Motor neuron (in vitro differentiated cells): ENCODE measurements around the gene SPAG16. TPM values are rescaled to one million over a fixed set of nuclear protein-coding genes. Genes with fewer than 3 reads are reported as not detected.
"Not testable (repeated sequence)": the region's sequence is repeated elsewhere in the genome, so short reads cannot be mapped to it uniquely, and the experiment has no call there.

ENCODE experiments used
- ATAC-seq, 8 experiments: fragments of 200-7000 bp; cut with Tn5 transposase; replicated peaks in 6 of 8; 2 replicates each; pipeline ENCODE4 v1.8.0; 2021; ENCODE audit warnings: mild to moderate bottlenecking in 8 of 8, moderate library complexity in 8 of 8
- H3K27ac ChIP-seq, 2 donors: fragments of 250-450 bp; sonication (Bioruptor Pico); 2 replicates each; pipeline ENCODE4 v1.9.0; 2021; ENCODE audit warnings: antibody characterized with exemption in 2 of 2, mild to moderate bottlenecking in 2 of 2, moderate library complexity in 1 of 2
- H3K4me1 ChIP-seq, 2 donors: fragments of 250-450 bp; sonication (Bioruptor Pico); replicated peaks in 1 of 2; 2 replicates each; pipeline ENCODE4 v1.6.1; 2021; ENCODE audit warnings: antibody characterized with exemption in 2 of 2, mild to moderate bottlenecking in 2 of 2, moderate library complexity in 1 of 2
- H3K4me3 ChIP-seq, 5 donors: fragments of 250-450 bp; sonication (Bioruptor Pico); 2 replicates each; pipeline ENCODE4 v1.9.0; 2021; ENCODE audit warnings: antibody characterized with exemption in 5 of 5, mild to moderate bottlenecking in 5 of 5, moderate library complexity in 4 of 5
- WGBS, 10 experiments: fragments of 450-650 bp; shearing (Covaris generic); methylation state at CpG; one replicate each; pipeline ENCODE4 v1.0.0; 2022; 5-methylcytosine and 5-hydroxymethylcytosine counted together
- in situ Hi-C, 9 experiments: fragments of 400-800 bp; cut with MboI; loops; one replicate each; pipeline ENCODE4 v1.15.0; 2021; ENCODE audit warnings: low sequenced_read_pairs in 9 of 9, low pct_unique_long_range_greater_than_20kb in 2 of 9; ENCODE audit not compliant: unreplicated experiment in 9 of 9
- total RNA-seq, 8 experiments: library from RNA; unstranded; fragments of 300-600 nt; gene quantifications; 2 replicates each; pipeline versions ENCODE4 v1.2.3 to v1.2.4, GENCODE V29; 2022

SPAG16 gene
- total RNA-seq, 8 experiments from 2014 or later, result 13.2 to 123 (median 34.7) TPM

GRCh38 chr2:213995400-213996105 lies 711.3 kb downstream of the SPAG16 start:
- H3K4me3 ChIP-seq, result no peak overlapping the region
- H3K27ac ChIP-seq, result no peak overlapping the region
- H3K4me1 ChIP-seq, result no peaks in the 10 kb centered on the region
- 0 to 100% (median 82%) methylated on average over 1 of the region's 1 CpG; no CpG with 5 or more reads in 2 of the 10 experiments for WGBS, 10 experiments
- in situ Hi-C loops, result no loop called here
- ATAC-seq, result peak in 3 of 8 experiments; percentile 44 to 93 (median 89)

- H3K27ac ChIP-seq, in situ Hi-C loops, H3K4me3 ChIP-seq, H3K4me1 ChIP-seq, ATAC-seq: not testable (repeated sequence)
- WGBS, 10 experiments, result 0 to 75% (median 38%) methylated on average over 1 to 3 of the region's 3 CpGs; no CpG with 5 or more reads in 3 of the 10 experiments
Measured at GRCh38 chr2:213998976-213999375, 714.7 kb downstream of the SPAG16 start.

GRCh38 chr2:214004463-214004862 lies 720.2 kb downstream of the SPAG16 start:
- in situ Hi-C loops, result no loop called here
- WGBS, 10 experiments, result 87 to 100% (median 100%) methylated on average over 1 to 6 of the region's 6 CpGs; no CpG with 5 or more reads in 3 of the 10 experiments
- Histone ChIP-seq H3K27ac (no peak overlapping the region), H3K4me1 (no peaks in the 10 kb centered on the region), H3K4me3 (no peak overlapping the region)
- ATAC-seq, result no peak

GRCh38 chr2:214005337-214005736 lies 721.1 kb downstream of the SPAG16 start:
- no peaks in the 10 kb centered on the region for H3K4me1 ChIP-seq
- in situ Hi-C loops, result no loop called here
- no peak overlapping the region for H3K27ac ChIP-seq
- H3K4me3 ChIP-seq, result no peak overlapping the region
- 44 to 91% (median 50%) methylated on average over 2 to 5 of the region's 5 CpGs; no CpG with 5 or more reads in 3 of the 10 experiments for WGBS, 10 experiments
- ATAC-seq, result no peak

- Histone ChIP-seq H3K4me1 (no peaks in the 10 kb centered on the region), H3K27ac (no peak overlapping the region), H3K4me3 (no peak overlapping the region)
- no peak for ATAC-seq
- 29 to 100% (median 59%) methylated on average over 1 to 2 of the region's 2 CpGs; no CpG with 5 or more reads in 2 of the 10 experiments for WGBS, 10 experiments
- in situ Hi-C loops, result no loop called here
Measured at GRCh38 chr2:214006601-214007000, 722.3 kb downstream of the SPAG16 start.

- Histone ChIP-seq H3K27ac (no peak overlapping the region), H3K4me3 (no peak overlapping the region), H3K4me1 (no peaks in the 10 kb centered on the region)
- no peak for ATAC-seq
- in situ Hi-C loops, result no loop called here
- 20 to 93% (median 82%) methylated on average over 1 to 3 of the region's 3 CpGs; no CpG with 5 or more reads in 1 of the 10 experiments for WGBS, 10 experiments
Measured at GRCh38 chr2:214011676-214012075, 727.4 kb downstream of the SPAG16 start.

GRCh38 chr2:214014551-214015220 lies 730.4 kb downstream of the SPAG16 start:
- 37 to 97% (median 64%) methylated on average over 2 to 6 of the region's 7 CpGs; no CpG with 5 or more reads in 1 of the 10 experiments for WGBS, 10 experiments
- Histone ChIP-seq H3K27ac (no peak overlapping the region), H3K4me1 (peaks cover 0 to 2% of the 10 kb centered on the region in 2 donors), H3K4me3 (no peak overlapping the region)
- in situ Hi-C loops, result no loop called here
- peak in 3 of 8 experiments; percentile 15 to 91 (median 54) for ATAC-seq

GRCh38 chr2:214019229-214019972 lies 735.1 kb downstream of the SPAG16 start:
- in situ Hi-C loops, result no loop called here
- ATAC-seq, result peak in 7 of 8 experiments; percentile 75 to 98 (median 95)
- H3K4me3 ChIP-seq, result no peak overlapping the region
- 0 to 100% (median 81%) methylated on average over 1 to 3 of the region's 3 CpGs; no CpG with 5 or more reads in 1 of the 10 experiments for WGBS, 10 experiments
- H3K4me1 ChIP-seq, result peaks cover 0 to 2% of the 10 kb centered on the region in 2 donors
- no peak overlapping the region for H3K27ac ChIP-seq

- H3K4me1 ChIP-seq, result peaks cover 0 to 5% of the 10 kb centered on the region in 2 donors
- in situ Hi-C loops, result no loop called here
- WGBS, 10 experiments, result 67 to 100% (median 85%) methylated on average over 1 to 4 of the region's 4 CpGs; no CpG with 5 or more reads in 2 of the 10 experiments
- H3K27ac ChIP-seq, result no peak overlapping the region
- no peak for ATAC-seq
- no peak overlapping the region for H3K4me3 ChIP-seq
Measured at GRCh38 chr2:214019973-214020345, 735.7 kb downstream of the SPAG16 start.

- H3K4me3 ChIP-seq, result no peak overlapping the region
- in situ Hi-C loops, result no loop called here
- 51 to 100% (median 92%) methylated on average over 1 to 2 of the region's 2 CpGs; no CpG with 5 or more reads in 1 of the 10 experiments for WGBS, 10 experiments
- H3K4me1 ChIP-seq, result peaks cover 0 to 7% of the 10 kb centered on the region in 2 donors
- no peak overlapping the region for H3K27ac ChIP-seq
- ATAC-seq, result no peak
Measured at GRCh38 chr2:214029190-214029589, 744.9 kb downstream of the SPAG16 start.

- H3K4me3 ChIP-seq, result no peak overlapping the region
- no peak for ATAC-seq
- 73 to 100% (median 100%) methylated on average over 1 of the region's 1 CpG; no CpG with 5 or more reads in 5 of the 10 experiments for WGBS, 10 experiments
- no peaks in the 10 kb centered on the region for H3K4me1 ChIP-seq
- in situ Hi-C loops, result no loop called here
- no peak overlapping the region for H3K27ac ChIP-seq
Measured at GRCh38 chr2:214031566-214031965, 747.3 kb downstream of the SPAG16 start.

GRCh38 chr2:214034417-214034816 lies 750.2 kb downstream of the SPAG16 start:
- Histone ChIP-seq H3K4me3 (no peak overlapping the region), H3K27ac (no peak overlapping the region), H3K4me1 (no peaks in the 10 kb centered on the region)
- no peak for ATAC-seq
- 40 to 100% methylated on average over 1 of the region's 3 CpGs; no CpG with 5 or more reads in 8 of the 10 experiments for WGBS, 10 experiments
- in situ Hi-C loops, result no loop called here
